ENCODE data around the gene HCFC1. TPM values are rescaled to one million over a fixed set of nuclear protein-coding genes. Genes with fewer than 3 reads are reported as not detected.

The HCFC1 gene
- polyA plus RNA-seq, 3 donors: 1.9 to 21.8 (median 3.8) TPM

- H3K4me1 Mint-ChIP-seq: peaks cover 35% of the 10 kb centered on the region
- no peaks in the 10 kb centered on the region for H3K9me3 ChIP-seq (replicated peaks in 1 of 2; ENCODE audit: control insufficient read depth in 1 of 2, insufficient read depth in 1 of 2, low read length in 2 of 2)
- H3K27ac ChIP-seq (ENCODE audit: low read depth in 1 of 2, low read length in 2 of 2): no peak overlapping the region
- peaks cover 95% of the 10 kb centered on the region for H3K79me2 ChIP-seq (ENCODE audit: insufficient read depth, low read length)
- H3K4me3 Mint-ChIP-seq: no peak overlapping the region
- peaks cover 0 to 15% (median 5%) of the 10 kb centered on the region in 7 donors for H3K9me3 Mint-ChIP-seq
- H3K4me3 ChIP-seq (replicated peaks in 1 of 3; ENCODE audit: low read depth in 2 of 3, low read length in 3 of 3): no peak overlapping the region
- H3K36me3 ChIP-seq (replicated peaks in 1 of 2; ENCODE audit: control insufficient read depth in 1 of 2, insufficient read depth in 2 of 2, low read length in 2 of 2): peaks cover 33 to 42% of the 10 kb centered on the region in 2 donors
- H3K36me3 Mint-ChIP-seq: peaks cover 21 to 55% of the 10 kb centered on the region in 2 donors
- no peaks in the 10 kb centered on the region for H3K27me3 ChIP-seq (ENCODE audit: control insufficient read depth in 2 of 2, insufficient read depth in 2 of 2, low read length in 2 of 2)
- WGBS (ENCODE audit: insufficient coverage): 65% methylated on average over 4 of the region's 15 CpGs
- peaks cover 86% of the 10 kb centered on the region for H4K20me1 ChIP-seq (ENCODE audit: insufficient read depth, low read length)
- TF ChIP-seq, protein P1, sequence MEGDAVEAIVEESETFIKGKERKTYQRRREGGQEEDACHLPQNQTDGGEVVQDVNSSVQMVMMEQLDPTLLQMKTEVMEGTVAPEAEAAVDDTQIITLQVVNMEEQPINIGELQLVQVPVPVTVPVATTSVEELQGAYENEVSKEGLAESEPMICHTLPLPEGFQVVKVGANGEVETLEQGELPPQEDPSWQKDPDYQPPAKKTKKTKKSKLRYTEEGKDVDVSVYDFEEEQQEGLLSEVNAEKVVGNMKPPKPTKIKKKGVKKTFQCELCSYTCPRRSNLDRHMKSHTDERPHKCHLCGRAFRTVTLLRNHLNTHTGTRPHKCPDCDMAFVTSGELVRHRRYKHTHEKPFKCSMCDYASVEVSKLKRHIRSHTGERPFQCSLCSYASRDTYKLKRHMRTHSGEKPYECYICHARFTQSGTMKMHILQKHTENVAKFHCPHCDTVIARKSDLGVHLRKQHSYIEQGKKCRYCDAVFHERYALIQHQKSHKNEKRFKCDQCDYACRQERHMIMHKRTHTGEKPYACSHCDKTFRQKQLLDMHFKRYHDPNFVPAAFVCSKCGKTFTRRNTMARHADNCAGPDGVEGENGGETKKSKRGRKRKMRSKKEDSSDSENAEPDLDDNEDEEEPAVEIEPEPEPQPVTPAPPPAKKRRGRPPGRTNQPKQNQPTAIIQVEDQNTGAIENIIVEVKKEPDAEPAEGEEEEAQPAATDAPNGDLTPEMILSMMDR (IDR thresholded peaks at IDR 0.05): no peak
- no peak overlapping the region for H2AFZ ChIP-seq (ENCODE audit: insufficient read depth, low read depth, low read length, poor library complexity, severe bottlenecking)
- no peak for DNase-seq
- no peak overlapping the region for H3K9ac ChIP-seq (ENCODE audit: insufficient read depth, low read length, poor library complexity, severe bottlenecking)
- H3K27ac Mint-ChIP-seq: peak overlapping the region in 5 of 7 donors; percentile 28 to 94 (median 54)
- H3K4me2 ChIP-seq (replicated peaks; ENCODE audit: extremely low read depth, low read length, poor library complexity, severe bottlenecking): peak overlapping the region; percentile 1
- intact Hi-C loops (cut with micrococcal nuclease): no loop called here
- peaks cover 38 to 44% of the 10 kb centered on the region in 2 donors for H3K4me1 ChIP-seq (ENCODE audit: control insufficient read depth in 1 of 2, insufficient read depth in 2 of 2, low read length in 2 of 2)
- H3K27me3 Mint-ChIP-seq (ENCODE audit: low read depth in 3 of 3): peaks cover 0 to 40% (median 0%) of the 10 kb centered on the region in 3 donors
Observed at GRCh38 chrX:153966283-153966688, 5.3 kb downstream of the HCFC1 start.

DNA sequence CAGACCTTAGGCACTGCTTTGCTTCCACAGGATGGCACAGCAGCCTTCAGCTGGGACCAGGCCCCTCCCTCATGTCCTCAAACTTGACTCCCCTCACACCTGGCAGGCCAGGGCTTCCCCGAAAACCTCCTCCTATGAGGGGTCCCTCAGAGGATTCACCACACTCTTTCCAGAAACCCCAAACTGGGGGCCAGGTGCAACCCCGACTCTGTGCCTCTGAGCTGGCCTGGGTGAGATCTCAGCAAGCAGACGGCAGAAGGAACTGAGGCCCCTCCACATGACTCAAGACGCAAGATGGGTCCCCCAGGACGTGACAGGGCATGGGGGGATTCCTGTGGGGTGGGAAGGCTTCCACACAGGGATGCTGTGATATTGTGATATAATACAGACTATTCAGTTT is 6.2 kb downstream of the HCFC1 start:
- Histone ChIP-seq H3K36me3 (replicated peaks in 1 of 2; ENCODE audit: control insufficient read depth in 1 of 2, insufficient read depth in 2 of 2, low read length in 2 of 2) (peaks cover 42 to 51% of the 10 kb centered on the region in 2 donors), H3K9ac (ENCODE audit: insufficient read depth, low read length, poor library complexity, severe bottlenecking) (no peak overlapping the region), H3K4me1 (ENCODE audit: control insufficient read depth in 1 of 2, insufficient read depth in 2 of 2, low read length in 2 of 2) (peaks cover 38 to 44% of the 10 kb centered on the region in 2 donors), H3K27ac (ENCODE audit: low read depth in 1 of 2, low read length in 2 of 2) (no peak overlapping the region), H3K4me2 (replicated peaks; ENCODE audit: extremely low read depth, low read length, poor library complexity, severe bottlenecking) (no peak overlapping the region), H3K27me3 (ENCODE audit: control insufficient read depth in 2 of 2, insufficient read depth in 2 of 2, low read length in 2 of 2) (no peaks in the 10 kb centered on the region), H4K20me1 (ENCODE audit: insufficient read depth, low read length) (peaks cover 95% of the 10 kb centered on the region), H2AFZ (ENCODE audit: insufficient read depth, low read depth, low read length, poor library complexity, severe bottlenecking) (no peak overlapping the region), H3K4me3 (replicated peaks in 1 of 3; ENCODE audit: low read depth in 2 of 3, low read length in 3 of 3) (no peak overlapping the region), H3K9me3 (replicated peaks in 1 of 2; ENCODE audit: control insufficient read depth in 1 of 2, insufficient read depth in 1 of 2, low read length in 2 of 2) (no peaks in the 10 kb centered on the region), H3K79me2 (ENCODE audit: insufficient read depth, low read length) (peaks cover 89% of the 10 kb centered on the region)
- H3K27me3 Mint-ChIP-seq (ENCODE audit: low read depth in 3 of 3): peaks cover 0 to 42% (median 0%) of the 10 kb centered on the region in 3 donors
- intact Hi-C loops (cut with micrococcal nuclease): no loop called here
- TF ChIP-seq, protein P1 (IDR thresholded peaks at IDR 0.05): no peak
- H3K4me1 Mint-ChIP-seq: peaks cover 35% of the 10 kb centered on the region
- H3K27ac Mint-ChIP-seq: peak overlapping the region in 2 of 7 donors; percentile 79 to 81
- H3K36me3 Mint-ChIP-seq: peaks cover 29 to 64% of the 10 kb centered on the region in 2 donors
- H3K9me3 Mint-ChIP-seq: peaks cover 0 to 16% (median 0%) of the 10 kb centered on the region in 7 donors
- H3K4me3 Mint-ChIP-seq: no peak overlapping the region
- DNase-seq: no peak
- WGBS (ENCODE audit: insufficient coverage): no CpG with 5 or more reads among the region's 5 CpGs

Data from CD14-positive monocyte (primary cell).